Nephron progenitor cell (in vitro differentiated cells): Measurements from ENCODE around the gene PIAS1.

Source experiments
- DNase-seq: peaks from one replicate; pipeline ENCODE4 v3.0.0; 2021
- H3K27ac Mint-ChIP-seq: 2 replicates; pipeline ENCODE4 v1.8.0; 2021; ENCODE audit warnings: mild to moderate bottlenecking, moderate library complexity, mixed read lengths
- H3K27me3 Mint-ChIP-seq: 2 replicates; pipeline ENCODE4 v1.8.0; 2021; ENCODE audit warnings: mild to moderate bottlenecking, low read depth, mixed read lengths; ENCODE audit not compliant: poor library complexity
- H3K36me3 Mint-ChIP-seq: 2 replicates; pipeline ENCODE4 v1.8.0; 2021; ENCODE audit warnings: low read depth, mixed read lengths
- H3K4me1 Mint-ChIP-seq: 2 replicates; pipeline ENCODE4 v1.8.0; 2021; ENCODE audit warnings: mixed read lengths
- H3K4me3 Mint-ChIP-seq: 2 replicates; pipeline ENCODE4 v1.8.0; 2021; ENCODE audit warnings: mild to moderate bottlenecking, moderate library complexity, mixed read lengths
- H3K9me3 Mint-ChIP-seq: 2 replicates; pipeline ENCODE4 v1.8.0; 2021; ENCODE audit warnings: mild to moderate bottlenecking, moderate library complexity, mixed read lengths
- TF ChIP-seq, protein P1 (sequence below): fragments of 200-600 bp; sonication (generic); IDR thresholded peaks from 2 replicates; pipeline ENCODE4 v1.5.0; 2021; ENCODE audit warnings: antibody characterized with exemption

PIAS1 gene

DNA sequence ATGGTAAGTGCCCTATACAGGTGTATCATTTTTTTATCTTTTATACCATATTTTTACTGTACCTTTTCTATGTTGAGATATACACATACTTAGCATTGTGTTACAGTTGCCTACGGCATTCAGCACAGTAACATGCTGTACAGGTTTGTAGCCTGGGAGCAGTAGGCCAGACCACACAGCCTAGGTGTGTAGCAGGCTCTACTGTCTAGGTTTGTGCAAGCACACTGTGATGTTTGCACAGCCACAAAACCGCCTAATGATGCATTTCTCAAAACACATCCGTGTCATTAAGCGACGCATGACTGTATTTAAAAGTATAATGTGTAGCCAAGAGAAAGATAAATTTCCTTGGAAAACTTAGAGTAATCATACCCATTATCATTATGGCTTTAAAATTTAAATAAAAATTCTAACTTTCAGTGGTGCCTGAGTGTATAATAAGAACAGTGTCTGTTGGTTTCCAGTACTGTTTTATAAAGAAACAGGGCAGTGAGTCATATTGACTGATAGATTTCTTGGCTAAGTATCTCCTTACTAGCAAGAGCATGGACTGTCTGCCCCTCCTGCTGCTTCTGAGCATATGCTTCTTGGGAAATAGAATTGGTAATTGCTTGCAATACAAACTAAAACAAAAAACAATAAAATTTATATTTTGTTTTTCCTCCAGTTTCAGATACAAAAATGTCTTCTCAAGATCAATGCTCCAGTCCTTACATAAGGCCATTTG is 132.7 kb downstream of the PIAS1 start:
- no peak for DNase-seq
- no peaks in the 10 kb centered on the region for H3K9me3 Mint-ChIP-seq

GRCh38 chr15:68187559-68187958 is 133.4 kb downstream of the PIAS1 start:
- TF ChIP-seq, protein P1, sequence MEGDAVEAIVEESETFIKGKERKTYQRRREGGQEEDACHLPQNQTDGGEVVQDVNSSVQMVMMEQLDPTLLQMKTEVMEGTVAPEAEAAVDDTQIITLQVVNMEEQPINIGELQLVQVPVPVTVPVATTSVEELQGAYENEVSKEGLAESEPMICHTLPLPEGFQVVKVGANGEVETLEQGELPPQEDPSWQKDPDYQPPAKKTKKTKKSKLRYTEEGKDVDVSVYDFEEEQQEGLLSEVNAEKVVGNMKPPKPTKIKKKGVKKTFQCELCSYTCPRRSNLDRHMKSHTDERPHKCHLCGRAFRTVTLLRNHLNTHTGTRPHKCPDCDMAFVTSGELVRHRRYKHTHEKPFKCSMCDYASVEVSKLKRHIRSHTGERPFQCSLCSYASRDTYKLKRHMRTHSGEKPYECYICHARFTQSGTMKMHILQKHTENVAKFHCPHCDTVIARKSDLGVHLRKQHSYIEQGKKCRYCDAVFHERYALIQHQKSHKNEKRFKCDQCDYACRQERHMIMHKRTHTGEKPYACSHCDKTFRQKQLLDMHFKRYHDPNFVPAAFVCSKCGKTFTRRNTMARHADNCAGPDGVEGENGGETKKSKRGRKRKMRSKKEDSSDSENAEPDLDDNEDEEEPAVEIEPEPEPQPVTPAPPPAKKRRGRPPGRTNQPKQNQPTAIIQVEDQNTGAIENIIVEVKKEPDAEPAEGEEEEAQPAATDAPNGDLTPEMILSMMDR, result no peak
- Mint-ChIP-seq H3K27ac (no peak overlapping the region), H3K36me3 (peaks cover 69% of the 10 kb centered on the region), H3K27me3 (no peaks in the 10 kb centered on the region), H3K9me3 (no peaks in the 10 kb centered on the region), H3K4me3 (no peak overlapping the region), H3K4me1 (no peaks in the 10 kb centered on the region)
- DNase-seq, result no peak

More for the DNA sequence above, 132.7 kb downstream of the PIAS1 start:
- no peaks in the 10 kb centered on the region for H3K27me3 Mint-ChIP-seq
- H3K4me1 Mint-ChIP-seq, result no peaks in the 10 kb centered on the region
- no peak overlapping the region for H3K4me3 Mint-ChIP-seq
- peaks cover 69% of the 10 kb centered on the region for H3K36me3 Mint-ChIP-seq
- H3K27ac Mint-ChIP-seq, result no peak overlapping the region
- TF ChIP-seq, protein P1, result no peak

DNA sequence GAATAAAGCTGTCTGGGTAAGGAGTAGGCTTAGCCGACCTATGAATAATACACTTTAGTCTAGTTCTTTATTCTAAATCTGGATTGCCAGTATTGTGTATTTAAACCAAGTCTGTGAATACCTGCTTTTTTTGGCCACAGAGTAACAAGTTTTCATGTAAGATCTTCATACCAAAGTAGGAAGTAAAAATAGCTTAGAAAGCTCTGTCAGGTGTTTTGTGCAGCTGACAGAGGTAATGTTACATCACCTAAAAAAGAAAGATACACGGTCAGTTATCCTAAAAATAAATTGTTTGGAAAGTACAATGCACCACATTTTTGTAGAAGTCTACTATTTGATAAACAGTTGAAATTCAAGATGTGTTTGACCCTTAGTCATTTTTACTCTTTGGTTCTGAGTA is 134.5 kb downstream of the PIAS1 start:
- TF ChIP-seq, protein P1, result no peak
- Mint-ChIP-seq H3K36me3 (peaks cover 70% of the 10 kb centered on the region), H3K9me3 (no peaks in the 10 kb centered on the region), H3K27ac (no peak overlapping the region), H3K4me1 (no peaks in the 10 kb centered on the region), H3K4me3 (no peak overlapping the region), H3K27me3 (no peaks in the 10 kb centered on the region)
- no peak for DNase-seq

GRCh38 chr15:68190048-68190447 is 135.9 kb downstream of the PIAS1 start:
- Mint-ChIP-seq H3K4me3 (no peak overlapping the region), H3K27me3 (no peaks in the 10 kb centered on the region), H3K4me1 (peaks cover 4% of the 10 kb centered on the region), H3K27ac (no peak overlapping the region), H3K36me3 (peaks cover 62% of the 10 kb centered on the region), H3K9me3 (no peaks in the 10 kb centered on the region)
- no peak for DNase-seq
- TF ChIP-seq, protein P1, result no peak

DNA sequence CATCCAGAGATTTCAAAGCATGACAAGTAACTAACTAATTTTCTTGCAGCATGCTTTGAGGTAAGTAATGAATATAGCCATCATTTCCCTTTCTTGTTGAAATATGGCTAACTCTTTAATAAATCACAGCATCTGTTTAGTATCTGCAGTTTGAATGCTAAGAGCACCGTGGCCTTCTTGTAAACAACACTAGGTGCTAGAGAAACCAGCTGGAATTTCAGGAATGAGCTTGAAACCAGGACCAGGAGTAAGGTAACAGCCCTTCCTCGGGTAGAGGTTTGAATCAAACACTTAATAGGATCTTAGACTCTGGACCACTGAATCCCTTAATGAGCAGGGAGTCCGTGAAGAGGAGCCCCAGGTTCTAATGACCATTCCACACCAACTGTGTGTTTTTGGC is 137.4 kb downstream of the PIAS1 start:
- DNase-seq, result no peak
- TF ChIP-seq, protein P1, result no peak
- Mint-ChIP-seq H3K27me3 (no peaks in the 10 kb centered on the region), H3K4me3 (no peak overlapping the region), H3K36me3 (peaks cover 54% of the 10 kb centered on the region), H3K9me3 (no peaks in the 10 kb centered on the region), H3K27ac (no peak overlapping the region), H3K4me1 (peaks cover 7% of the 10 kb centered on the region)

- Mint-ChIP-seq H3K36me3 (peaks cover 54% of the 10 kb centered on the region), H3K9me3 (no peaks in the 10 kb centered on the region), H3K4me1 (peaks cover 7% of the 10 kb centered on the region), H3K27ac (peak overlapping the region; percentile 48), H3K4me3 (no peak overlapping the region), H3K27me3 (no peaks in the 10 kb centered on the region)
- DNase-seq, result no peak
- TF ChIP-seq, protein P1, result no peak
Measured at GRCh38 chr15:68192117-68192516, 138.0 kb downstream of the PIAS1 start.
